Loucy (cell line): ENCODE data around the gene SDK1.

ENCODE experiments used
- EZH2phosphoT487 ChIP-seq: fragments of 200-600 bp; IDR thresholded peaks from 2 replicates; pipeline ENCODE4 v1.6.1; 2018; ENCODE audit warnings: antibody characterized with exemption, mild to moderate bottlenecking, moderate library complexity, borderline replicate concordance
- TF ChIP-seq, protein P1 (sequence below): fragments of 200-600 bp; sonication (generic); conservative IDR thresholded peaks from 2 replicates; pipeline ENCODE4 v1.5.1; 2014; ENCODE audit warnings: mild to moderate bottlenecking, antibody characterized with exemption, low read length

DNA sequence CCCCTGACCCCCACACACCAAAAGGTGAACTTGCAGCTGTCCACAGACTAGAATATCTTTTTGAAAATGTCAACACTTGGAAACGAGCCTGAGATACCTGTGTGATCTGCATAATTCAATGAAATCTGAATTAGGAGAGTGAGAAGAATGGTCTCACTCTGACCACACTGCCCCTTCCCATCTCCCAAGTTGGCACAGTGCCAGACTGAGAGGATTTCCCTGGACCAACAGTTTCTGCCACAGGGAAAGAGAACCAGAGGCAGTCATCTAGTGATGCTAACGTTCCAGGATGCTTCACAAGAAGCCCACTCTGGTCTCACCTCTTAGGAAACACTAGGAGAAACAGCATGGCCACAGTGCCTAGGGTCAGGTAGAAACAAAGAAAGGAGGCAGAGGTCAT, 479.0 kb downstream of the SDK1 start:
- TF ChIP-seq, protein P1, sequence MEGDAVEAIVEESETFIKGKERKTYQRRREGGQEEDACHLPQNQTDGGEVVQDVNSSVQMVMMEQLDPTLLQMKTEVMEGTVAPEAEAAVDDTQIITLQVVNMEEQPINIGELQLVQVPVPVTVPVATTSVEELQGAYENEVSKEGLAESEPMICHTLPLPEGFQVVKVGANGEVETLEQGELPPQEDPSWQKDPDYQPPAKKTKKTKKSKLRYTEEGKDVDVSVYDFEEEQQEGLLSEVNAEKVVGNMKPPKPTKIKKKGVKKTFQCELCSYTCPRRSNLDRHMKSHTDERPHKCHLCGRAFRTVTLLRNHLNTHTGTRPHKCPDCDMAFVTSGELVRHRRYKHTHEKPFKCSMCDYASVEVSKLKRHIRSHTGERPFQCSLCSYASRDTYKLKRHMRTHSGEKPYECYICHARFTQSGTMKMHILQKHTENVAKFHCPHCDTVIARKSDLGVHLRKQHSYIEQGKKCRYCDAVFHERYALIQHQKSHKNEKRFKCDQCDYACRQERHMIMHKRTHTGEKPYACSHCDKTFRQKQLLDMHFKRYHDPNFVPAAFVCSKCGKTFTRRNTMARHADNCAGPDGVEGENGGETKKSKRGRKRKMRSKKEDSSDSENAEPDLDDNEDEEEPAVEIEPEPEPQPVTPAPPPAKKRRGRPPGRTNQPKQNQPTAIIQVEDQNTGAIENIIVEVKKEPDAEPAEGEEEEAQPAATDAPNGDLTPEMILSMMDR, result no peak
- TF ChIP-seq EZH2phosphoT487, result no peak
